HG02970 (cell line): Measurements from ENCODE around the gene C20orf204.

Experiments
- ATAC-seq: cut with Tn5 transposase; IDR thresholded peaks from one replicate; pipeline ENCODE4 v1.9.1; 2021; ENCODE audit warnings: mild to moderate bottlenecking, moderate library complexity, moderate number of reproducible peaks; ENCODE audit not compliant: unreplicated experiment, low FRiP score

The C20orf204 gene

GRCh38 chr20:64053841-64054661 lies 18.1 kb downstream of the C20orf204 start:
- ATAC-seq = no peak

GRCh38 chr20:64055396-64055892 lies 19.5 kb downstream of the C20orf204 start:
- no peak for ATAC-seq

GRCh38 chr20:64055893-64056638 lies 20.1 kb downstream of the C20orf204 start:
- no peak for ATAC-seq

DNA sequence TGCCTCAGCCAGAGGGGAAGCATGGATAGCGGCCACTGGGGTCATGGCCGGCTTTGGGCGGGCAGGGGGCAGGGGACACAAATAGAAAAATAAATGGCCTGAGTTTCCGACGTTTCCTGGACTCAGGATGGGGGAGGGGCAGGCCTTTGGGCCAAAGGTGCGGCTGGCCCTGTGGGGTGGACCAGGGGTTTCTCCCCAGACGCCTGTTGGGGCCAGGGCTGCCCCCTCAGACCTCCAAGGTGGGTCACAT lies 20.6 kb downstream of the C20orf204 start:
- no peak for ATAC-seq

DNA sequence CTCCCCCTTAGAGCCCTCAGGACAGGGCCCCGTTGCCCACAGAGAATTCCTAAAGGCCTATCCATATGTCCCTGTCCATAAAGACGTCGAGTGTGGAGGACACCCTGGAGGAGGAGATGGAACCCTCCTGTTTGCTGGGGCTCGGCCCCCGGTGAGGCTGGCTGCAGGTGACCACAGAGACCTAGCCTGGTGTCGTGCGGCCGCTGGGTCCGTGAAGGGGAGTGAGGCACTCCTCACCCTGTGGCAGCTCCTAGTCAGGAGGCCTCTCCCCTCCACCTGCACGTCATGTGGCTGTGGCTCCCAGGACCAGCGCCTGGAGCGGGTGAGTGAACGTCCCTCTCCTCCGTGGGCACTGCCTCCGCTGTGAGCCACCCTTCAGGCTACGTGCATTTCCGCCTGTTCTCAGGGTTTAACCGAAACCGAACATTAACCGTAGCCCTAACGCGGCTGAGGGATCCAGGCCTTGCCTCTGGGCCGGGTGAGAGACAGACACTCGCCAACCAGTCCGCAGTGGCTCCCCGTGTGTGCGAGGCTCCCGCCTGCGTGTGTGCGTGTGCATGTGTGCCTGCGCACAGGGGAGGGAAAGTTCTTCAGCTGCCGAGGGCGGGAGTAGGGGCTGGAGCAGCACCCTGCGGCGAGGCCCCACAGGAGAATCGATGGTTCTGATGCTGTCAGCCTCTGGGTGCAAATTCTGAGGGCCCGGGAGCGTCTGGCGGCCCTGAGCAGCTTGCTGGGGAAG lies 21.1 kb downstream of the C20orf204 start:
- no peak for ATAC-seq

- no peak for ATAC-seq
These were observed 21.9 kb downstream of the C20orf204 start for GRCh38 chr20:64057628-64058498.

- no peak for ATAC-seq
These were observed 22.6 kb downstream of the C20orf204 start for GRCh38 chr20:64058536-64058935.

- no peak for ATAC-seq
These were observed 26.3 kb downstream of the C20orf204 start for GRCh38 chr20:64062276-64062595.

- peak; percentile 90 for ATAC-seq
These were observed 26.8 kb downstream of the C20orf204 start, which contains the start of gene TCEA2 for GRCh38 chr20:64062596-64063388. Gene TCEA2, plus strand, starts transcription at chr20:64063198. Its CDS starts 115 bp downstream, at chr20:64063313.

- peak; percentile 7 for ATAC-seq
These were observed 27.6 kb downstream of the C20orf204 start for GRCh38 chr20:64063389-64064144.

GRCh38 chr20:64064145-64064698 lies 28.2 kb downstream of the C20orf204 start:
- ATAC-seq = no peak

DNA sequence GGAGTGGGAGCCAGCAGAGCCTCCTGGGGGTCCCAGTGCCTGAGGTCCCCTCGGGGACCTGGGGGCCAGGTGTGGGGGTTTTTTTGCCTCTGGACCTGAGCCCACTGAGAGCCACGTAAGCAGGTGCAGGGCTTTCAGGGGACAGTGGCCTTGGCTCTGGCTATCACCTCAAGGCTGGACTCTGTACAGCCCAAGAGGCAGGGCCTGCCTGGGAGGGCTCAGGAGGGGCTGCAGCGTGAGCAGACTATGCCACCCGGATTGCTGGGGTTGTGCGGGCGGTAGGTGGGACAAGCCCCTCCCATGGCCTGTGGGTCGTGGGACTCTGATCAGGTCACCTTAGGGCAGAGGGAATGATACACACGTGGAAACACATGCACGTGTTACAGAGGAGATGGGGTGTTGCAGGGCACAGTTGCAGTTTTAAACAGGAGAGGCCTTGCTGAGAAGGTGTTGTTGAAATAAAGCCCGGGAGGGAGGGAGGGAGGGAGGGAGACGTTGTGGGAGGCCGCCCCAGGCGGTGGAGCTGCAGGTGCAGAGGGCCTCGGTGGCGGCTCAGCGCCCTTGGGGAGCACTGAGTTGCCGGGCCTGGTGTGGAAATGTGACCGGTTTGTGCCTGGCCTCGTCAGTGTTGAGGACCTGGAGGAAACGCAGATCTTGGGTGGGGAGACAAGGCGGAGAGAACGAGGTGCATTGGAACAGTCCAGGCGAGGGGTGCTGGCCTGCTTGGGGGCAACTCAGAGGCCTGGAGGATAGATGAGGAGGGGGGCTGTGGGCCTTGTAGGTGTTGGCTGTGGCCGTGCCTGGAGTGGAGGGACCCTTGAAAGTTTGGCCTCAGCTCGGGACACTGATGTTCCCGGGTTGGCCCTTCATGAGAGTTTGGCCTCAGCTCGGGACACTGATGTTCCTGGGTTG lies 29.3 kb downstream of the C20orf204 start:
- ATAC-seq = no peak

DNA sequence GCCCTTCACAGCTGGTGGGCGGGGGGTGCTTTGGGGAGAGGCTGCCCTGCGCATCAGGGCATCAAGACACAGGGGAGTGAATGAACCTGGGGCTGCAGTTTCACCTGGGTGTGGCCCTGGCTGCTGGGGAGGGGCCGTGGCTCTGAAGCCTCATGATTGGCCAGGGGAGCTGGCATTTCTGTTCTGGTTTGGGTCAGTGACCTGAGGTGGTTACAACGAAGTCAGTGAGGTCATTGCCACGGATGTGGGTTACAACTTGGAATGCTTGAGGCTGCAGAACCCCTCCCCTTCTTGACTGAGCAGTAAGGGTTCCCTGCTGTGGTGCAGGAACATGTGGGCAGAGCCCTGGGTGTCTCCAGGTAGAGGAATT lies 30.0 kb downstream of the C20orf204 start:
- ATAC-seq = no peak

- ATAC-seq = no peak
These were observed 31.1 kb downstream of the C20orf204 start for GRCh38 chr20:64067005-64067632.

DNA sequence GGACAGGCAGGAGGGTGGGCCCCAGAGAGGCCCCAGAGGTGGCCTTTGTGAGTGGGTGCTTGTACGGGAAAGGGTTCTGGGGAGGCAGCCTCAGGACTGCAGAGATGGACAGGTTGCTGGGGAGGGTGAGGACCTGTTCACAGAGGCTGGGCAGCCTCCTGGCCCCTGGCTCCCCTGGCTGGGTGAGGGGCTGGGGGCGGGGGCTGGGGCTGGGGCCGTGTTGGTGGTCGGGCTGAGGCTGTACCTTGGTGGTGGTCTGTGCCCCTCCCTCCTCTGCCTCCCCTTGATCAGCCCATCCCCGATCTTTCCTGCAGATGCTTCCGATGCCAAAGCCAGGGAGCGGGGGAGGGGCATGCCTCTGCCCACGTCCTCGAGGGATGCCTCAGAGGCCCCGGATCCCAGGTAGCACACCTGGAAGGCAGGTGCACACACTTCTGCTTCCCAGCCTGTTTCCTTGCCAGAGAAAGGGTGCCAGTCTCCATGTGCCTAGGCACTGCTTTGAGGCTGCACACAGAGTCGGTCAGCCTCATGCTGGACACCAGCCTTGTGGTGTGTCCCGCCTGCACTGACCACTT lies 31.8 kb downstream of the C20orf204 start:
- ATAC-seq = no peak

DNA sequence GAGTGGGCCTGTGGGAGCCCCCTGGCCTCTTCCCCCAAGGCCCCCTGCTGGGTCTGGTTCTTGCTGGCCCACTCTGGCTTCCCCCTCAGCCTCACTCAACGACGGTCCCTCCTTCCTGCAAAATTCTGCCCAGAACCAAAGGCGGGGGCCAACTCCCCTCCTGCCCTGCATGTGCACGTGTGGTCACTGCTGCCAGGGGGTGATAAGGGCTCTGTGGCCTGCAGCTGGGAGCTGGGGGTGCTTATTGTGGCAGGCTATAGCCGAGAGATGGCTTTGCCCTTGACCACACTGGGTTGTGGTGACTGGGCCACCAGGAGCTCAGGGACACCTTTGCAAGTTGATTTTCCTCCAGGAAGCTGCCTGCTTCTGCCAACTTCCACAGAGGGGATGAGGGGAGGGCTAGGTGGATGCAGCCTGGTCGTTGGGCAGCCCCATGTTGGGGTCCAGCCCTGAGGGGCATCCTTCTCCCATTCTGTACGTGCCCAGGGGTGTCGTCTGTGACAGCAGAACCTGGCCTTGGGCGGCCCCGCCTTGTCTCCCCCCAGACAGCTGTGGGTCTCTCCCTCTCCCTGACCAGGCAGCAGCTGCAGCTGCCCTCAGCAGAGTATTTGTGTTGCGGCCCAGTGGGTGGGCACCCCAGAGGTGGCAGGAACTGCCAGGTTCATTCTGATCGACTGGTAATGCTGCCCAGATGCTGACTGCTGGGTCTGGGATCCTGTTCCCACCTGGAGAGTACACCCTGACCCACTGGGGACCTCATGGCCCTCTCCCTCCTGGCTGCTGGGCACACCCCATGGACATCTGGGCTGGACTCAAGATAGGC lies 32.6 kb downstream of the C20orf204 start:
- ATAC-seq = no peak
